Stomach (tissue), 9 donors: ENCODE measurements around the gene BRF1. TPM values are rescaled to one million over a fixed set of nuclear protein-coding genes. Genes with fewer than 3 reads are reported as not detected.

Source experiments
- DNase-seq, 2 donors: peaks; one replicate each; pipeline versions ENCODE4 v3.0.0 to v3.0.0-alpha.2; 2013 to 2019
- H3K27ac ChIP-seq, 5 donors: fragments of 200-600 bp in 4 of 5; sonication (generic) in 4 of 5; one replicate each; pipeline ENCODE4 v1.5.1; 2013 to 2019; ENCODE audit warnings: mild to moderate bottlenecking in 1 of 5, moderate library complexity in 1 of 5
- H3K27me3 ChIP-seq, 3 donors: fragments of 200-600 bp; sonication (generic); one replicate each; pipeline ENCODE4 v1.5.1; 2017 to 2019; ENCODE audit warnings: mixed run types in 1 of 3
- H3K36me3 ChIP-seq, 4 donors: fragments of 200-600 bp; sonication (generic); 1 replicate in 3 of 4; 2 replicates in 1 of 4; pipeline ENCODE4 v1.5.1; 2016 to 2019
- H3K4me1 ChIP-seq, 4 donors: fragments of 200-600 bp; sonication (generic); one replicate each; pipeline ENCODE4 v1.5.1; 2016 to 2019
- H3K4me3 ChIP-seq, 4 donors: fragments of 200-600 bp; sonication (generic) in 3 of 4; one replicate each; pipeline ENCODE4 v1.5.1; 2016 to 2019; ENCODE audit warnings: mild to moderate bottlenecking in 1 of 4
- H3K9me3 ChIP-seq, 4 donors: fragments of 200-600 bp; sonication (generic); one replicate each; pipeline ENCODE4 v1.5.1; 2016 to 2019
- EP300 ChIP-seq: sonication (generic); formaldehyde crosslinking; IDR thresholded peaks from one replicate; pipeline ENCODE4 v1.6.1; 2017; ENCODE audit warnings: antibody characterized with exemption
- POLR2A ChIP-seq, 4 donors: fragments of 450-650 bp; IDR thresholded peaks; one replicate each; pipeline ENCODE4 v1.6.1; 2016; ENCODE audit warnings: antibody characterized with exemption in 4 of 4, control low read depth in 2 of 4, mild to moderate bottlenecking in 1 of 4, moderate library complexity in 1 of 4
- POLR2AphosphoS5 ChIP-seq, 3 donors: sonication (generic); formaldehyde crosslinking; IDR thresholded peaks; one replicate each; pipeline ENCODE4 v1.6.1; 2016; ENCODE audit warnings: antibody characterized with exemption in 3 of 3
- WGBS, 5 donors: extraction: QIAGEN DNeasy Blood & Tissue Kit in 3 of 5; methylation state at CpG; one replicate each; pipeline versions ENCODE4 v1.1.5 to v1.1.7; 2013 to 2018; 5-methylcytosine and 5-hydroxymethylcytosine counted together
- intact Hi-C: fragments of 100-400 bp; cut with DNase I; formaldehyde crosslinking; loops from one replicate; pipeline ENCODE4 v1.15.1; 2023; ENCODE audit warnings: low total_unique reads
- polyA plus RNA-seq, 3 donors: library from polyadenylated mRNA; stranded (reverse); fragments of 200-250 nt; gene quantifications; one replicate each; pipeline ENCODE4 v1.2.3, GENCODE V29; 2013
- total RNA-seq, 5 donors: library from RNA; depleted of rRNA; stranded (reverse); fragments of >200 nt; gene quantifications; one replicate each; pipeline versions ENCODE4 v1.1.0 to v1.2.3, GENCODE V29; 2014 to 2016
- TF ChIP-seq, protein P1 (sequence below), 7 experiments: fragments of 450-650 bp in 4 of 7; fragments of 200-600 bp in 3 of 7; sonication (generic) in 3 of 7; IDR thresholded peaks; one replicate each; pipeline ENCODE4 v1.5.1; 2016 to 2019; ENCODE audit warnings: antibody characterized with exemption in 7 of 7, control low read depth in 2 of 7, mild to moderate bottlenecking in 1 of 7
- donor health status: healthy with polysubstance abuse.
- donor health status: Bipolar disorder and iron deficiency.
- donor health status: healthy.

BRF1 gene
- total and polyA plus RNA-seq, 8 donors: 9.2 to 141 (median 33.9) TPM

DNA sequence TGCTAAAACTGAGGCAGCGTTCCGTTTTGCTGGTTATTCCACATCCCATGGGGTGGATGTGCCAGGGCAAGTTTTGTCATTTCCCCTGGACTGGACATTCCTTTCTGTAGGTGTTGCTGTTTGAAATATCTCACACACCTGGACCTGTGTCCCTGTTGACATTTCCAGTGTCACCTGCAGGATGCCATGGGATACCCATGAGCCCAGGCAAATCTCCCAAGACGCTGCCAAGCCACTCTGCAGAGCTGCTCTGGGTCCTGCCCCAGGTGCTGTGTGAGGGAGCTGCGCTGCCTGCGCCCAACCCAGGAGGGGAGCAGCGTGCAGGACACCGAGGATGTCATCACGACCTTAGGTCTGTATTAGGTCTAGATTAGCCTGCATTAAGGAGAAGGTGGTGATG lies 8.6 kb upstream of the BRF1 start:
- Histone ChIP-seq H3K4me3 (no peak overlapping the region), H3K36me3 (no peaks in the 10 kb centered on the region), H3K9me3 (no peaks in the 10 kb centered on the region), H3K4me1 (peaks cover 11 to 28% (median 16%) of the 10 kb centered on the region in 4 donors), H3K27ac (no peak overlapping the region), H3K27me3 (no peaks in the 10 kb centered on the region)
- WGBS, 5 donors: 90 to 98% (median 94%) methylated on average over 8 of the region's 8 CpGs
- intact Hi-C loops: no loop called here
- TF ChIP-seq EP300 (no peak), POLR2AphosphoS5 (IDR thresholded peaks at IDR 0.05) (no peak), POLR2A (IDR thresholded peaks at IDR 0.05) (no peak)
- TF ChIP-seq, protein P1, sequence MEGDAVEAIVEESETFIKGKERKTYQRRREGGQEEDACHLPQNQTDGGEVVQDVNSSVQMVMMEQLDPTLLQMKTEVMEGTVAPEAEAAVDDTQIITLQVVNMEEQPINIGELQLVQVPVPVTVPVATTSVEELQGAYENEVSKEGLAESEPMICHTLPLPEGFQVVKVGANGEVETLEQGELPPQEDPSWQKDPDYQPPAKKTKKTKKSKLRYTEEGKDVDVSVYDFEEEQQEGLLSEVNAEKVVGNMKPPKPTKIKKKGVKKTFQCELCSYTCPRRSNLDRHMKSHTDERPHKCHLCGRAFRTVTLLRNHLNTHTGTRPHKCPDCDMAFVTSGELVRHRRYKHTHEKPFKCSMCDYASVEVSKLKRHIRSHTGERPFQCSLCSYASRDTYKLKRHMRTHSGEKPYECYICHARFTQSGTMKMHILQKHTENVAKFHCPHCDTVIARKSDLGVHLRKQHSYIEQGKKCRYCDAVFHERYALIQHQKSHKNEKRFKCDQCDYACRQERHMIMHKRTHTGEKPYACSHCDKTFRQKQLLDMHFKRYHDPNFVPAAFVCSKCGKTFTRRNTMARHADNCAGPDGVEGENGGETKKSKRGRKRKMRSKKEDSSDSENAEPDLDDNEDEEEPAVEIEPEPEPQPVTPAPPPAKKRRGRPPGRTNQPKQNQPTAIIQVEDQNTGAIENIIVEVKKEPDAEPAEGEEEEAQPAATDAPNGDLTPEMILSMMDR (IDR thresholded peaks at IDR 0.05): no peak
- no peak for DNase-seq

DNA sequence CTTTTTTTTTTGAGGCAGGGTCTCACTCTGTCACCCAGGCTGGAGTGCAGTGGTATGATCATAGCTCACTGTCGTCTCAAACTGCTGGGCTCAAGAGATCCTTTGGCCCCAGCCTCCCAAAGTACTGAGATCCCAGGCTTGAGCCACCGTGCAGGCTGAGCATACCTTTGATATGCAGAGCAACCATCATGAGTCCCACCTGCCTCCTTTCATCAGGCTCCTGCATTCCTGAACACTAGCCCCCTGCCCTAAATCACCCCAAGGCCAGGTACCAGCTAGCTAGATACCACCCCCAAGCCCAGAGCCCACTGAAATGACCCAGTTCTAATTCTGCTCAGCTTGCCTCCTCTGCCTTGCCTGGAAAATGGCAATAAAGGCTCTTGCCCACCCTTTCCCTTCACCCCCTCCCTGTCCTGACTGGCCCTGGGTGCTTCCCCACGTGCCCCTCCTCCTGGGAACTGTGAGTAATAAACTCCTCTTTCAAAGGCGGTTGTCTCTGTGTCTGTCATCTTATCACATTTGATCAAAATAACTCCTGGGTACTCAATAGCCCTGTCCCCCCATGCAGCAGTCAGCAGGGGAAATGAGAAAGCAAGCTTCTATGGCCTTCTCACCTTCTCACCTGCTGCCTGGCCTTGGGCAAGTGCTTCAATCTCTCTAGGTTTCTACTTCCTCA lies 6.4 kb upstream of the BRF1 start:
- no peak overlapping the region for H3K4me3 ChIP-seq
- intact Hi-C loops: no loop called here
- no peaks in the 10 kb centered on the region for H3K27me3 ChIP-seq
- TF ChIP-seq, protein P1 (IDR thresholded peaks at IDR 0.05): no peak
- TF ChIP-seq POLR2A (IDR thresholded peaks at IDR 0.05): no peak
- TF ChIP-seq POLR2AphosphoS5 (IDR thresholded peaks at IDR 0.05): no peak
- TF ChIP-seq EP300: no peak
- DNase-seq: no peak
- H3K4me1 ChIP-seq: peaks cover 0 to 8% (median 0%) of the 10 kb centered on the region in 4 donors
- H3K9me3 ChIP-seq: no peaks in the 10 kb centered on the region
- no peaks in the 10 kb centered on the region for H3K36me3 ChIP-seq
- 84 to 91% (median 91%) methylated on average over 4 of the region's 4 CpGs for WGBS, 5 donors
- H3K27ac ChIP-seq: no peak overlapping the region

DNA sequence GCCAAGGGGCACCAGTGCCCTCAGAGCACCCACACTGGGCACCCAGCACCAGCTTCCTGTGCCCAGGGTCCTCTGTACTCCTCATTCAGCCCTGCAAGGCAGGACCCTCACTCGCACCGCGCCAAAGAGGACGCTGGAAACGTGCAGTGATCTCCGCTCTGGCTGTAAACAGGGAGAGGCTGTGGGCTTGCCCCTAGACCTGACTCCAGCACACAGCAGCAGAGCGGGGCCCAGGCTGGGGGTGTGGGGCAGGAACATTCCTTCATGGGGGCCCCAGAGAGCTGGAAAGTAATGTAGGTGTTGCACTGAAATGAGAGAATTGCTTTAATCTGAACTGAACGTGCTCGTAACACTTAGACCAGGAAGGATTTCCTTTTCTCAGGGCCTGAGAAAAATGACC lies 5.0 kb upstream of the BRF1 start:
- WGBS, 5 donors: 68 to 74% (median 72%) methylated on average over 9 of the region's 9 CpGs
- Histone ChIP-seq H3K27me3 (no peaks in the 10 kb centered on the region), H3K9me3 (no peaks in the 10 kb centered on the region), H3K27ac (no peak overlapping the region), H3K36me3 (no peaks in the 10 kb centered on the region), H3K4me1 (peaks cover 0 to 7% (median 6%) of the 10 kb centered on the region in 4 donors), H3K4me3 (no peak overlapping the region)
- peak in 1 of 2 donors; percentile 51 for DNase-seq
- TF ChIP-seq POLR2AphosphoS5 (IDR thresholded peaks at IDR 0.05) (no peak), EP300 (no peak), POLR2A (IDR thresholded peaks at IDR 0.05) (no peak)
- TF ChIP-seq, protein P1 (IDR thresholded peaks at IDR 0.05): no peak
- intact Hi-C loops: no loop called here

DNA sequence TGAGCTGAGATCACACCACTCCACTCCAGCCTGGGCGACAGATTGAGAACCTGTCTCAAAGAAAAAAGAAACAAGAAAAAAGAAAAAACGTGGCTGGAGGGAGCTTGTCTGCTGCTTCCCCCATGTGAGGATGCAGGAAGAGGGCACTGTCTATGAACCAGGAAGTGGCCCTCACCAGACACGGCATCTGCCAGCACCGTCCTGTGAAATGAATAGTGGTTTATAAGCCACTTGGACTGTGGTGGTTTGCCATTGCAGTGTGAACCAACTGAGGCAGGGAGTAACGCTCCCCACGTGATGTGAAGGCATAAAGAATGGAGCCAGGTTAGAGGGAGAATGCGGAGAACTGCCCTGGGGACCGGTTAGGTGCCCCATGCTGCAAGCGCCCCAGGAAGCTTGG lies 4.5 kb upstream of the BRF1 start:
- Histone ChIP-seq H3K4me1 (peaks cover 0 to 7% (median 6%) of the 10 kb centered on the region in 4 donors), H3K36me3 (no peaks in the 10 kb centered on the region), H3K9me3 (no peaks in the 10 kb centered on the region), H3K4me3 (no peak overlapping the region), H3K27me3 (no peaks in the 10 kb centered on the region), H3K27ac (no peak overlapping the region)
- TF ChIP-seq, protein P1 (IDR thresholded peaks at IDR 0.05): no peak
- TF ChIP-seq POLR2AphosphoS5 (IDR thresholded peaks at IDR 0.05): no peak
- no peak for TF ChIP-seq POLR2A (IDR thresholded peaks at IDR 0.05)
- no peak for TF ChIP-seq EP300
- no peak for DNase-seq
- intact Hi-C loops: no loop called here
- 76 to 80% (median 77%) methylated on average over 9 of the region's 9 CpGs for WGBS, 5 donors
